ENCODE measurements around the gene LIN28A.

DNA sequence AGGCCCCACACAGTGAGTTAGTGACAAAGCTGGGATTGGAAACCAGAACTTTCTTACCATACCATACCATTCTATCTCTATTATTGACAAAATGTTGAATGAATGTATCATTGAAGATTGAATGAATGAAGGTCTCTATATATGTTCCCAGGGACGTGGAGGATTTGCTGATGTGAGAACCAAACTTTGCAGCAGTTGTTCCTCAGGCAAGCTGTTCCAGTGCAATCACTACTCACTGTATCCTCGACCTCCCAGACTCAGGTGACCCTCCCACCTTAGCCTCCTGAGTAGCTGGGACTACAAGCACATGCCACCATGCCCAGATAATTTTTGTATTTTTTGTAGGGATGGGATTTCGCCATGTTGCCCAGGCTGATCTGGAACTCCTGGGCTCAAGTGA, 11.6 kb upstream of the LIN28A start:
- TF ChIP-seq POLR2A (IDR thresholded peaks at IDR 0.05) (no peak), POLR2AphosphoS5 (IDR thresholded peaks at IDR 0.05) (no peak)

Data from sigmoid colon (tissue), 4 donors.